GM12875 (cell line): ENCODE data around the gene DR1.

Experiments
- H3K4me3 ChIP-seq: one replicate; pipeline ENCODE4 v1.5.1; 2011; ENCODE audit warnings: low read depth, low read length, control low read depth
- CTCF ChIP-seq: IDR thresholded peaks from 2 replicates; pipeline ENCODE4 v1.5.1; 2011; ENCODE audit warnings: low read depth, mild to moderate bottlenecking, control low read depth, inconsistent platforms, low read length, moderate library complexity, borderline replicate concordance; ENCODE audit not compliant: insufficient read depth

Gene DR1

DNA sequence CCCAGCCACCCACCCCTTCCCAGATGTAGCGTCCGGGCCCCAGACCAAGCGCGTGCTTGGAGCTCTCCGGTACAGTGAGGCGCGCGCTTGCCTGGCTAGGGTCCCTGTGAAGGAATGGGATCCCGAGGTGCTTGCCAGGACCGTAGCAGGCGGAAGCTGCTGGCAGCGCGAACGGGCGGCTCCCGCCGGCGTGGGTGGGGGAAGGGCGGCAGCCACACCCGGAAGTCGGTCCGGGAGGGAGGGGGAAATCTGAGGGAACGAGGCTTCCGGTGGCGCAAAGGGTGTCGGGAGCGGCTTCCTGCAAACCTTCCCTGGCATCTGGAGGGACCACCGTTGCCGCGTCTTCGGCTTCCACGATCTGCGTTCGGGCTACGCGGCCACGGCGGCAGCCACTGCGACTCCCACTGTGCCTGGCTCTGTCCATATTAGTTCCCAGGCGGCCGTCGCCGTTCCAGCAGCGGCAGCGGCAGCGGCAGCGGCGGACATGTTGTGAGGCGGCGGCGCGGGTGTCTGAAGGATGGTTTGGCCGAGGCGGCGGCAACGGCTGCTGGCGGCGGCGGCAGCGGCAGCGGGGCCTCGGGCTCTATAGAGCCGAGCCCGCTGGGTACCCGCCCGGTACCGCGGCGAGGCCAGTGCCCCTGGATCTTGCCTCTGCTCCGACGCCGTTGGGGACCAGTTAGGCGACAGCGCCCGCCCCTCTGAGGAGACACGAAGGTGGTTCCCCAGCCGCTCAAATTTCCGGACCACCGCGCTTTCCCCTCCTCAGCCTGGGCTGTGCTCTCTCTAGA is at the start of gene DR1:
Gene DR1 (plus strand): TSS at position 275 of the 788 bp plus-strand sequence. CDS start 739 bp downstream, outside the sequence.
- H3K4me3 ChIP-seq = peak within 1 kb of the TSS; percentile 88
- no peak for TF ChIP-seq CTCF

DNA sequence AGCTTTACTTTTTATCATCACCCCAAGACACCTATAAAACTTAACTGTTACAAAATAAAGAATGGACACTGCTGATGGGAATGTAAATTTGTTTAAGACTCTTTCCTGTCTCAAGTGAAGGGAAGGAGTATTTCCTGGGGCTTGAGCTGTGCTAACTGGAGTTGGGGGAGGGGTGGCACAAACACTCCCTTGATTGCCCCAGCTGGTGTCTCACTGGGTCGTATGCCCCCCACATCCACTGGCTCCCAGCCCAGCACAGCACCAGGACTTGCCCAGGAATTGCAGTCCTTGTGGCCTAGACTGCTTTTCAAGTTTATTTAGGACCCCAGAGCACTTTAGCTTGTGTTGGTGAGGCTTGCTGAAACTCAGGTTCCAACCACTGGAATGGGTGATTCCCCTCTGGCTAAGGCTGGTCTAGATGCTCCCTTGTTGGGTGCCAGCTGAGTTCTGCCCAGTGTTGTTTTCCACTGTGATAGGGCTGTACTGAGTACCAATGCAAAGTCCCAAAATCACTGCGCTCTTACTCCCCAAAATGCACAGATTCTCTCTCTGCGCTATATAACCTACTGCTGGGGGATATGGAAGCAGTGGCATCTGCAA is 49.1 kb upstream of the DR1 start:
- no peak overlapping the region for H3K4me3 ChIP-seq
- TF ChIP-seq CTCF = no peak

GRCh38 chr1:93301131-93301530 is 44.6 kb upstream of the DR1 start:
- no peak overlapping the region for H3K4me3 ChIP-seq
- no peak for TF ChIP-seq CTCF

- no peak overlapping the region for H3K4me3 ChIP-seq
- no peak for TF ChIP-seq CTCF
Measured at GRCh38 chr1:93302078-93302477, 43.6 kb upstream of the DR1 start.

GRCh38 chr1:93304716-93305138 is 41.0 kb upstream of the DR1 start:
- peak; percentile 66; the same call in 1 of the 2 replicates for TF ChIP-seq CTCF
- H3K4me3 ChIP-seq = no peak overlapping the region

- H3K4me3 ChIP-seq = no peak overlapping the region
- TF ChIP-seq CTCF = no peak
Measured at GRCh38 chr1:93306920-93307319, 38.8 kb upstream of the DR1 start.

- H3K4me3 ChIP-seq = no peak overlapping the region
- no peak for TF ChIP-seq CTCF
Measured at GRCh38 chr1:93313026-93313425, 32.7 kb upstream of the DR1 start.
